AG09309 (cell line): ENCODE measurements around the gene RGS1.

Experiments
- DNase-seq: peaks from one replicate; pipeline ENCODE4 v3.0.0-alpha.2; 2010; ENCODE audit warnings: low read depth
- H3K4me3 ChIP-seq: 2 replicates; pipeline ENCODE4 v1.5.1; 2011; ENCODE audit warnings: mild to moderate bottlenecking, low read depth, low read length, moderate library complexity; ENCODE audit not compliant: control insufficient read depth
- TF ChIP-seq, protein P1 (sequence below): IDR thresholded peaks from 2 replicates; pipeline ENCODE4 v1.5.1; 2011; ENCODE audit warnings: mild to moderate bottlenecking, low read depth, low read length, inconsistent platforms; ENCODE audit not compliant: insufficient read depth, control insufficient read depth; ENCODE audit errors: missing control alignments

Gene RGS1

DNA sequence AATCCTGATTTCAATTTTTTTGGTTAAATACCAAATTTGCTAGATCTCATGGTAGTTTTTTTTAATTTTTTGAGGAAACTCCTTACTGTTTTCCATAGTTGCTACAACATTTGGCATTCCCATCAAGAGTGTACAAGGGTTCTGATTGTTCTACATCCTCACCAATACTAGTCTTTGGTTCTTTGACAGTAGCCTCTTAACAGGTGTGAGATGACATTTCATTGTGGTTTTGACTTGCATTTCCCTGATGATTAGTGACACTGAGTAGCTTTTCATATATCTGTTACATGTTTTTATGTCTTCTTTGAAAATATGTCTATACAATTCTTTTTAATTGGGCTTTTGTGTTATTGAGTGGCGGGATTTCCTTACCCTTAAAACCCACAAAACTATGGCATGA lies 39.5 kb downstream of the RGS1 start:
- DNase-seq: no peak
- TF ChIP-seq, protein P1, sequence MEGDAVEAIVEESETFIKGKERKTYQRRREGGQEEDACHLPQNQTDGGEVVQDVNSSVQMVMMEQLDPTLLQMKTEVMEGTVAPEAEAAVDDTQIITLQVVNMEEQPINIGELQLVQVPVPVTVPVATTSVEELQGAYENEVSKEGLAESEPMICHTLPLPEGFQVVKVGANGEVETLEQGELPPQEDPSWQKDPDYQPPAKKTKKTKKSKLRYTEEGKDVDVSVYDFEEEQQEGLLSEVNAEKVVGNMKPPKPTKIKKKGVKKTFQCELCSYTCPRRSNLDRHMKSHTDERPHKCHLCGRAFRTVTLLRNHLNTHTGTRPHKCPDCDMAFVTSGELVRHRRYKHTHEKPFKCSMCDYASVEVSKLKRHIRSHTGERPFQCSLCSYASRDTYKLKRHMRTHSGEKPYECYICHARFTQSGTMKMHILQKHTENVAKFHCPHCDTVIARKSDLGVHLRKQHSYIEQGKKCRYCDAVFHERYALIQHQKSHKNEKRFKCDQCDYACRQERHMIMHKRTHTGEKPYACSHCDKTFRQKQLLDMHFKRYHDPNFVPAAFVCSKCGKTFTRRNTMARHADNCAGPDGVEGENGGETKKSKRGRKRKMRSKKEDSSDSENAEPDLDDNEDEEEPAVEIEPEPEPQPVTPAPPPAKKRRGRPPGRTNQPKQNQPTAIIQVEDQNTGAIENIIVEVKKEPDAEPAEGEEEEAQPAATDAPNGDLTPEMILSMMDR: no peak
- H3K4me3 ChIP-seq: no peak overlapping the region

DNA sequence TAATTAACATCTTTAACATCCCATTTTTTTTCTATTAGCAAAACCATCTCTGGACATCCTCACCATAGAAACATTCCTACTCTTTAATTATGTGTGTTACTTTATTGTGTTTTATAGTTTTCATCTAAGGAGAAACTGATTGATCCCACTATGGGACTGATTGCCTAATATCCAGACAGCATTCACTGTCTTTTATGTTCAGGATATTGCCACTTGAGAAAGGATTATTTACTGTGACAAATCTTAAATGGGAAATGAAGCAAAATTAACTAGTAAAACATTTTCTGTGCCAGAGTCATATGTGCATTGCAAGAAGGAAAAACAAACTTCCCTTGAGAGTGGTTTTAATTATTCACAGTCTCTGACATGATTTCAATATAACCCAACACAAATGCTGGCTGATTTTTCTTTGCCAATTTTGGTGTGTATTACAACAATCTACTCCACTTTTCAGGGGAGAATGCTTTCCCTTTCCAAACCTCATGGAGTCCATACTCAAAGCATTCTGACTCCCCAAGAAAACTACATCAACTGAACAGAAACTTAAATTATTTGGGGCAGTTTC lies 44.6 kb downstream of the RGS1 start:
- no peak overlapping the region for H3K4me3 ChIP-seq
- TF ChIP-seq, protein P1: no peak
- no peak for DNase-seq

- TF ChIP-seq, protein P1: no peak
- DNase-seq: no peak
- H3K4me3 ChIP-seq: no peak overlapping the region
These were observed 51.0 kb downstream of the RGS1 start for GRCh38 chr1:192626366-192627179.

DNA sequence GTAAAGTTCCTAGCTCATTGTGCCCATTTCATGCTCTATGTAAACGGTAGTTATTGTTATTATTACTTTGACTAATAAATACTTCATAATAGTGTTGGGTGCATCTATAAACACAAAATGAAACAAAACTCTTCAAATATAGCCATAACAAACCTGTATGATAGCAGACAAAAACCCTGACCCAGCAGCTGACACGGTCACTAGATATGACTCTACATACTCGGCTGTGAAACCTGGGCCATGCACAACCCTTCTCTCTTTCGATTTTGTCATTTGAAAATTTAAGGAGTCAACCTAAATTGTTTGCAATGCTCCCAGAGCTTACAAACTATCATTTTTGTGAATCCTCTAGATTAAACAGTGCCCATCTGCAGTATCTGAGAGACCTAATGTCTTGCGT lies 52.3 kb downstream of the RGS1 start:
- no peak overlapping the region for H3K4me3 ChIP-seq
- DNase-seq: no peak
- TF ChIP-seq, protein P1: no peak

GRCh38 chr1:192628396-192629057 lies 53.0 kb downstream of the RGS1 start:
- H3K4me3 ChIP-seq: no peak overlapping the region
- no peak for DNase-seq
- TF ChIP-seq, protein P1: no peak

- TF ChIP-seq, protein P1: no peak
- H3K4me3 ChIP-seq: no peak overlapping the region
- DNase-seq: no peak
These were observed 54.0 kb downstream of the RGS1 start for GRCh38 chr1:192629612-192630011.
